Measurements from ENCODE around the gene PSPC1.

PSPC1 gene

GRCh38 chr13:19763618-19764017 is 19.1 kb downstream of the PSPC1 start:
- DNase-seq (ENCODE audit: low read depth in 2 of 2) = no peak
- TF ChIP-seq CTCF (IDR thresholded peaks at IDR 0.05; ENCODE audit: low read depth, low read length) = no peak
- no peak overlapping the region for H3K4me3 ChIP-seq (replicated peaks in 1 of 2; ENCODE audit: low read depth in 2 of 2, low read length in 2 of 2)

- no peak overlapping the region for H3K4me3 ChIP-seq (replicated peaks in 1 of 2; ENCODE audit: low read depth in 2 of 2, low read length in 2 of 2)
- no peak for TF ChIP-seq CTCF (IDR thresholded peaks at IDR 0.05; ENCODE audit: low read depth, low read length)
- peak in 1 of 2 donors; percentile 47 for DNase-seq (ENCODE audit: low read depth in 2 of 2)
Observed at GRCh38 chr13:19759669-19760068, 23.1 kb downstream of the PSPC1 start.

- TF ChIP-seq CTCF (IDR thresholded peaks at IDR 0.05; ENCODE audit: low read depth, low read length) = no peak
- no peak overlapping the region for H3K4me3 ChIP-seq (replicated peaks in 1 of 2; ENCODE audit: low read depth in 2 of 2, low read length in 2 of 2)
- DNase-seq (ENCODE audit: low read depth in 2 of 2) = no peak
Observed at GRCh38 chr13:19742643-19743042, 40.1 kb downstream of the PSPC1 start.

GRCh38 chr13:19737844-19738557 is 44.7 kb downstream of the PSPC1 start:
- TF ChIP-seq CTCF (IDR thresholded peaks at IDR 0.05; ENCODE audit: low read depth, low read length) = no peak
- H3K4me3 ChIP-seq (replicated peaks in 1 of 2; ENCODE audit: low read depth in 2 of 2, low read length in 2 of 2) = no peak overlapping the region
- no peak for DNase-seq (ENCODE audit: low read depth in 2 of 2)

- H3K4me3 ChIP-seq (replicated peaks in 1 of 2; ENCODE audit: low read depth in 2 of 2, low read length in 2 of 2) = no peak overlapping the region
- DNase-seq (ENCODE audit: low read depth in 2 of 2) = peak; percentile 65 to 70
- no peak for TF ChIP-seq CTCF (IDR thresholded peaks at IDR 0.05; ENCODE audit: low read depth, low read length)
Observed at GRCh38 chr13:19726611-19727010, 56.1 kb downstream of the PSPC1 start.

- TF ChIP-seq CTCF (IDR thresholded peaks at IDR 0.05; ENCODE audit: low read depth, low read length) = no peak
- DNase-seq (ENCODE audit: low read depth in 2 of 2) = no peak
- no peak overlapping the region for H3K4me3 ChIP-seq (replicated peaks in 1 of 2; ENCODE audit: low read depth in 2 of 2, low read length in 2 of 2)
Observed at GRCh38 chr13:19725320-19725719, 57.4 kb downstream of the PSPC1 start.

GRCh38 chr13:19720039-19720438 is 62.7 kb downstream of the PSPC1 start:
- no peak overlapping the region for H3K4me3 ChIP-seq (replicated peaks in 1 of 2; ENCODE audit: low read depth in 2 of 2, low read length in 2 of 2)
- no peak for TF ChIP-seq CTCF (IDR thresholded peaks at IDR 0.05; ENCODE audit: low read depth, low read length)
- DNase-seq (ENCODE audit: low read depth in 2 of 2) = no peak
